ENCODE measurements around the gene DLG2. TPM values are rescaled to one million over a fixed set of nuclear protein-coding genes. Genes with fewer than 3 reads are reported as not detected.

DLG2 gene
- total RNA-seq, 1 experiment from 2014 or later = 17.5 TPM

DNA sequence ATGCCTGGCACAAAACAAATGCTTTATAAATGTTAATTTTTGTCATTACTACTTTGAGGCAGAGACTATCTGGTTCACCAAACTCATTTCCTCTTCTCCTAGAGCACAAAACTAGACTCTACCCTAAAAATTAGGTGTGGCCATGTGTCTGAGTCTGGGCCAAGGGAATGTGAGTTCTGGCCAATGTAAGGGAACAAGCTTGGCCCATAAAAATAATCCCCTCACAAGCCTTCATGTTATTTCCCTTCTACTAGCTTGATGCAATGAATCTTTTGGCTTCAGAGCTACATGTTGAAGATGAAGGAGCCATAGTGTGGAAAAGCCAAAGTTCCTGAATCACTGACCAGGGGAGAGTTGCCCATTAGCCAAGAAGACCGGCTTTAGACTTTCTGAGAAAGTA lies 1934.5 kb downstream of the DLG2 start (continued):
- no peak for TF ChIP-seq AFF4 (CRISPR knock-in tag; IDR thresholded peaks at IDR 0.05; ENCODE audit: borderline replicate concordance)

DNA sequence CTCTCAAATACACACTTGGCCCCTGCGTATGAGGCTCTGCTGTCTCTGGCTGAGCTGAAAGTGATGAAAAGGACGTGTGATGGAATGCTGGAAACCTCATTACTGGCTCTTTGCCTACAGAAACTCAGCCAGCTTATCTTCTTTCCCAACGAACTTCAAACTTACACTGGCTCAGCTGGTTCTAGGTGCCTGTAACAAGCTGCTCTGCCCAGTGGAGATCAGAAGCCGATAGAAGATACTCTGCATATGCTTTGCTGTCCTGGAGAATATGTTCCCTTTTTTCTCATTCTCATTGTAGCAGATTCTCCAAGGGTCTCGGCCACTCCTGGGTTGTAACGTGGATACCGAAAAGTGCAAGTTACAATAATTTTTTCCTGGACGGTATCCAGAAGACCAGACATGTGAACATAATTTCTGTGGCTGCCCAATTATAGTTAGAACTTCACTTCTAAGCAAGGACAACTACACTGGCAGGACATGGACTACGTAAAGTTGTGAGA lies 1935.6 kb downstream of the DLG2 start:
- TF ChIP-seq TEAD4 (CRISPR knock-in tag; IDR thresholded peaks at IDR 0.05) (no peak), ZMAT4 (CRISPR knock-in tag; IDR thresholded peaks at IDR 0.05) (no peak), ELF4 (CRISPR knock-in tag; IDR thresholded peaks at IDR 0.05; ENCODE audit: low read depth) (no peak)
- TF ChIP-seq, protein P1, sequence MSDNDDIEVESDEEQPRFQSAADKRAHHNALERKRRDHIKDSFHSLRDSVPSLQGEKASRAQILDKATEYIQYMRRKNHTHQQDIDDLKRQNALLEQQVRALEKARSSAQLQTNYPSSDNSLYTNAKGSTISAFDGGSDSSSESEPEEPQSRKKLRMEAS (CRISPR knock-in tag; IDR thresholded peaks at IDR 0.05) = no peak
- H3K4me1 Mint-ChIP-seq = peaks cover 22% of the 10 kb centered on the region
- DNase-seq (ENCODE audit: low spot score) (no peak), ATAC-seq (no peak)
- no peak overlapping the region for H3K4me3 Mint-ChIP-seq
- POLR2A ChIA-PET = no interaction called here
- no peak overlapping the region for H3K27ac Mint-ChIP-seq
- H3K27me3 Mint-ChIP-seq (ENCODE audit: low read depth) = no peaks in the 10 kb centered on the region
- no peaks in the 10 kb centered on the region for H3K9me3 Mint-ChIP-seq
- CTCF ChIA-PET = interaction anchor here (0.9 kb wide), 1 partner anchor 33 kb away, joined by 3 read pairs; no protein-coding TSS in a partner anchor
- H3K36me3 Mint-ChIP-seq = no peaks in the 10 kb centered on the region

GRCh38 chr11:83689144-83689780 lies 1937.9 kb downstream of the DLG2 start:
- ATAC-seq (no peak), DNase-seq (ENCODE audit: low spot score) (no peak)
- CTCF ChIA-PET = no interaction called here
- POLR2A ChIA-PET = no interaction called here
- no peak overlapping the region for H3K4me3 Mint-ChIP-seq
- no peaks in the 10 kb centered on the region for H3K27me3 Mint-ChIP-seq (ENCODE audit: low read depth)
- H3K27ac Mint-ChIP-seq = no peak overlapping the region
- H3K9me3 Mint-ChIP-seq = no peaks in the 10 kb centered on the region
- peaks cover 21% of the 10 kb centered on the region for H3K4me1 Mint-ChIP-seq
- no peaks in the 10 kb centered on the region for H3K36me3 Mint-ChIP-seq
- TF ChIP-seq FOXP1 (CRISPR knock-in tag; IDR thresholded peaks at IDR 0.05; ENCODE audit: borderline replicate concordance) (no peak), ESRRA (CRISPR knock-in tag; IDR thresholded peaks at IDR 0.05; ENCODE audit: borderline replicate concordance) (no peak), JAZF1 (CRISPR knock-in tag; IDR thresholded peaks at IDR 0.05) (no peak), SMAD4 (CRISPR knock-in tag; IDR thresholded peaks at IDR 0.05) (no peak), ZNF317 (CRISPR knock-in tag; IDR thresholded peaks at IDR 0.05; ENCODE audit: borderline replicate concordance, low read depth) (no peak), ETV6 (CRISPR knock-in tag; IDR thresholded peaks at IDR 0.05) (no peak), ZNF138 (CRISPR knock-in tag; conservative IDR thresholded peaks at IDR 0.05) (no peak)
- TF ChIP-seq, protein P2, sequence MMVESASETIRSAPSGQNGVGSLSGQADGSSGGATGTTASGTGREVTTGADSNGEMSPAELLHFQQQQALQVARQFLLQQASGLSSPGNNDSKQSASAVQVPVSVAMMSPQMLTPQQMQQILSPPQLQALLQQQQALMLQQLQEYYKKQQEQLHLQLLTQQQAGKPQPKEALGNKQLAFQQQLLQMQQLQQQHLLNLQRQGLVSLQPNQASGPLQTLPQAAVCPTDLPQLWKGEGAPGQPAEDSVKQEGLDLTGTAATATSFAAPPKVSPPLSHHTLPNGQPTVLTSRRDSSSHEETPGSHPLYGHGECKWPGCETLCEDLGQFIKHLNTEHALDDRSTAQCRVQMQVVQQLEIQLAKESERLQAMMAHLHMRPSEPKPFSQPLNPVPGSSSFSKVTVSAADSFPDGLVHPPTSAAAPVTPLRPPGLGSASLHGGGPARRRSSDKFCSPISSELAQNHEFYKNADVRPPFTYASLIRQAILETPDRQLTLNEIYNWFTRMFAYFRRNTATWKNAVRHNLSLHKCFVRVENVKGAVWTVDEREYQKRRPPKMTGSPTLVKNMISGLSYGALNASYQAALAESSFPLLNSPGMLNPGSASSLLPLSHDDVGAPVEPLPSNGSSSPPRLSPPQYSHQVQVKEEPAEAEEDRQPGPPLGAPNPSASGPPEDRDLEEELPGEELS (CRISPR knock-in tag; IDR thresholded peaks at IDR 0.05) = no peak
- TF ChIP-seq, protein P3, sequence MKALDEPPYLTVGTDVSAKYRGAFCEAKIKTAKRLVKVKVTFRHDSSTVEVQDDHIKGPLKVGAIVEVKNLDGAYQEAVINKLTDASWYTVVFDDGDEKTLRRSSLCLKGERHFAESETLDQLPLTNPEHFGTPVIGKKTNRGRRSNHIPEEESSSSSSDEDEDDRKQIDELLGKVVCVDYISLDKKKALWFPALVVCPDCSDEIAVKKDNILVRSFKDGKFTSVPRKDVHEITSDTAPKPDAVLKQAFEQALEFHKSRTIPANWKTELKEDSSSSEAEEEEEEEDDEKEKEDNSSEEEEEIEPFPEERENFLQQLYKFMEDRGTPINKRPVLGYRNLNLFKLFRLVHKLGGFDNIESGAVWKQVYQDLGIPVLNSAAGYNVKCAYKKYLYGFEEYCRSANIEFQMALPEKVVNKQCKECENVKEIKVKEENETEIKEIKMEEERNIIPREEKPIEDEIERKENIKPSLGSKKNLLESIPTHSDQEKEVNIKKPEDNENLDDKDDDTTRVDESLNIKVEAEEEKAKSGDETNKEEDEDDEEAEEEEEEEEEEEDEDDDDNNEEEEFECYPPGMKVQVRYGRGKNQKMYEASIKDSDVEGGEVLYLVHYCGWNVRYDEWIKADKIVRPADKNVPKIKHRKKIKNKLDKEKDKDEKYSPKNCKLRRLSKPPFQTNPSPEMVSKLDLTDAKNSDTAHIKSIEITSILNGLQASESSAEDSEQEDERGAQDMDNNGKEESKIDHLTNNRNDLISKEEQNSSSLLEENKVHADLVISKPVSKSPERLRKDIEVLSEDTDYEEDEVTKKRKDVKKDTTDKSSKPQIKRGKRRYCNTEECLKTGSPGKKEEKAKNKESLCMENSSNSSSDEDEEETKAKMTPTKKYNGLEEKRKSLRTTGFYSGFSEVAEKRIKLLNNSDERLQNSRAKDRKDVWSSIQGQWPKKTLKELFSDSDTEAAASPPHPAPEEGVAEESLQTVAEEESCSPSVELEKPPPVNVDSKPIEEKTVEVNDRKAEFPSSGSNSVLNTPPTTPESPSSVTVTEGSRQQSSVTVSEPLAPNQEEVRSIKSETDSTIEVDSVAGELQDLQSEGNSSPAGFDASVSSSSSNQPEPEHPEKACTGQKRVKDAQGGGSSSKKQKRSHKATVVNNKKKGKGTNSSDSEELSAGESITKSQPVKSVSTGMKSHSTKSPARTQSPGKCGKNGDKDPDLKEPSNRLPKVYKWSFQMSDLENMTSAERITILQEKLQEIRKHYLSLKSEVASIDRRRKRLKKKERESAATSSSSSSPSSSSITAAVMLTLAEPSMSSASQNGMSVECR (CRISPR knock-in tag; IDR thresholded peaks at IDR 0.05; ENCODE audit: borderline replicate concordance) = no peak
- TF ChIP-seq, protein P4, sequence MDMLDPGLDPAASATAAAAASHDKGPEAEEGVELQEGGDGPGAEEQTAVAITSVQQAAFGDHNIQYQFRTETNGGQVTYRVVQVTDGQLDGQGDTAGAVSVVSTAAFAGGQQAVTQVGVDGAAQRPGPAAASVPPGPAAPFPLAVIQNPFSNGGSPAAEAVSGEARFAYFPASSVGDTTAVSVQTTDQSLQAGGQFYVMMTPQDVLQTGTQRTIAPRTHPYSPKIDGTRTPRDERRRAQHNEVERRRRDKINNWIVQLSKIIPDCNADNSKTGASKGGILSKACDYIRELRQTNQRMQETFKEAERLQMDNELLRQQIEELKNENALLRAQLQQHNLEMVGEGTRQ (CRISPR knock-in tag; IDR thresholded peaks at IDR 0.05) = no peak
- TF ChIP-seq, protein P5, sequence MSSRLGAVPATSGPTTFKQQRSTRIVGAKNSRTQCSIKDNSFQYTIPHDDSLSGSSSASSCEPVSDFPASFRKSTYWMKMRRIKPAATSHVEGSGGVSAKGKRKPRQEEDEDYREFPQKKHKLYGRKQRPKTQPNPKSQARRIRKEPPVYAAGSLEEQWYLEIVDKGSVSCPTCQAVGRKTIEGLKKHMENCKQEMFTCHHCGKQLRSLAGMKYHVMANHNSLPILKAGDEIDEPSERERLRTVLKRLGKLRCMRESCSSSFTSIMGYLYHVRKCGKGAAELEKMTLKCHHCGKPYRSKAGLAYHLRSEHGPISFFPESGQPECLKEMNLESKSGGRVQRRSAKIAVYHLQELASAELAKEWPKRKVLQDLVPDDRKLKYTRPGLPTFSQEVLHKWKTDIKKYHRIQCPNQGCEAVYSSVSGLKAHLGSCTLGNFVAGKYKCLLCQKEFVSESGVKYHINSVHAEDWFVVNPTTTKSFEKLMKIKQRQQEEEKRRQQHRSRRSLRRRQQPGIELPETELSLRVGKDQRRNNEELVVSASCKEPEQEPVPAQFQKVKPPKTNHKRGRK (CRISPR knock-in tag; IDR thresholded peaks at IDR 0.05; ENCODE audit: borderline replicate concordance) = no peak
- TF ChIP-seq, protein P6, sequence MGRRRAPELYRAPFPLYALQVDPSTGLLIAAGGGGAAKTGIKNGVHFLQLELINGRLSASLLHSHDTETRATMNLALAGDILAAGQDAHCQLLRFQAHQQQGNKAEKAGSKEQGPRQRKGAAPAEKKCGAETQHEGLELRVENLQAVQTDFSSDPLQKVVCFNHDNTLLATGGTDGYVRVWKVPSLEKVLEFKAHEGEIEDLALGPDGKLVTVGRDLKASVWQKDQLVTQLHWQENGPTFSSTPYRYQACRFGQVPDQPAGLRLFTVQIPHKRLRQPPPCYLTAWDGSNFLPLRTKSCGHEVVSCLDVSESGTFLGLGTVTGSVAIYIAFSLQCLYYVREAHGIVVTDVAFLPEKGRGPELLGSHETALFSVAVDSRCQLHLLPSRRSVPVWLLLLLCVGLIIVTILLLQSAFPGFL (CRISPR knock-in tag; IDR thresholded peaks at IDR 0.05; ENCODE audit: borderline replicate concordance) = no peak

Data from WTC11 (cell line).